Left ventricle myocardium inferior (tissue), 1 donor: ENCODE data around the gene SRRT. TPM values are rescaled to one million over a fixed set of nuclear protein-coding genes. Genes with fewer than 3 reads are reported as not detected.
"Not testable (repeated sequence)": the region's sequence is repeated elsewhere in the genome, so short reads cannot be mapped to it uniquely, and the experiment has no call there.

Experiments
- DNase-seq: peaks from one replicate; pipeline ENCODE4 v3.0.0-alpha.2; 2020
- H3K27ac ChIP-seq: fragments of 200-600 bp; replicated peaks from 2 replicates; pipeline ENCODE4 v1.8.0; 2021
- H3K27me3 ChIP-seq: fragments of 200-600 bp; 2 replicates; pipeline ENCODE4 v1.8.0; 2021; ENCODE audit warnings: low read depth
- H3K36me3 ChIP-seq: fragments of 200-600 bp; 2 replicates; pipeline ENCODE4 v1.8.0; 2021
- H3K4me1 ChIP-seq: fragments of 200-600 bp; 2 replicates; pipeline ENCODE4 v1.8.0; 2021
- H3K4me3 ChIP-seq: fragments of 200-600 bp; 2 replicates; pipeline ENCODE4 v1.8.0; 2021; ENCODE audit warnings: mild to moderate bottlenecking, moderate library complexity
- H3K9me3 ChIP-seq: fragments of 200-600 bp; replicated peaks from 2 replicates; pipeline ENCODE4 v1.8.0; 2021
- intact Hi-C: fragments of 100-400 bp; cut with micrococcal nuclease; formaldehyde crosslinking; loops from one replicate; pipeline ENCODE4 v1.11.0; 2022
- microRNA-seq: library from miRNA; unstranded; fragments of <30 nt; microRNA quantifications from one replicate; pipeline ENCODE4 v1.2.0, GENCODE V29; 2020
- total RNA-seq: library from RNA; stranded (reverse); fragmentation: NEBNext Ultra II Directional; extraction: Animal tissue kit (Norgen Biotek cat#: 25700); gene quantifications from one replicate; pipeline ENCODE4 v1.2.1, GENCODE V29; 2021
- TF ChIP-seq, protein P1 (sequence below): fragments of 200-600 bp; IDR thresholded peaks from 2 replicates; pipeline ENCODE4 v1.8.0; 2021; ENCODE audit warnings: antibody characterized with exemption, mild to moderate bottlenecking, borderline replicate concordance
- donor health status: DM: no; HTN: yes; CAD: no; lungs with severe emphysema.

Gene SRRT
- total RNA-seq, 1 donor from 2014 or later: 51.3 TPM

DNA sequence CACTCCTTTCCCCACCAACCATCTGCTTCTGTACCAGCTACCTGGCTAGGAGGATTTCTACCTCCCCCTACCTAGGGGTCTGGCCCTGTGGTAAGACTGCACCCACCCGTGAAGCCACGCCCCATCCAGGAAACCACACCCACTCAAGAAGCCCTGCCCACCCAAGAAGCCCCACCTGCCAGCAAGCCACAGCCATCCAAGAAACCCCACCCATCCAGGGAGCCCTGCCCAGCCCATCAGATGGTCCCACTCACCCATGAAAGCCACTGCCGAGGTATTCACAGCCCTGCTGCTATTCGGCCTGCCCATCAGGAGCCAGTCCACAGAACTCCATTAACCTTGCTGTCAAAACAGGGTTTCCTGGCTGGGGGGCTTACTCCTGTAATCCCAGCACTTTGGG, 58.8 kb downstream of the SRRT start:
- TF ChIP-seq, protein P1, sequence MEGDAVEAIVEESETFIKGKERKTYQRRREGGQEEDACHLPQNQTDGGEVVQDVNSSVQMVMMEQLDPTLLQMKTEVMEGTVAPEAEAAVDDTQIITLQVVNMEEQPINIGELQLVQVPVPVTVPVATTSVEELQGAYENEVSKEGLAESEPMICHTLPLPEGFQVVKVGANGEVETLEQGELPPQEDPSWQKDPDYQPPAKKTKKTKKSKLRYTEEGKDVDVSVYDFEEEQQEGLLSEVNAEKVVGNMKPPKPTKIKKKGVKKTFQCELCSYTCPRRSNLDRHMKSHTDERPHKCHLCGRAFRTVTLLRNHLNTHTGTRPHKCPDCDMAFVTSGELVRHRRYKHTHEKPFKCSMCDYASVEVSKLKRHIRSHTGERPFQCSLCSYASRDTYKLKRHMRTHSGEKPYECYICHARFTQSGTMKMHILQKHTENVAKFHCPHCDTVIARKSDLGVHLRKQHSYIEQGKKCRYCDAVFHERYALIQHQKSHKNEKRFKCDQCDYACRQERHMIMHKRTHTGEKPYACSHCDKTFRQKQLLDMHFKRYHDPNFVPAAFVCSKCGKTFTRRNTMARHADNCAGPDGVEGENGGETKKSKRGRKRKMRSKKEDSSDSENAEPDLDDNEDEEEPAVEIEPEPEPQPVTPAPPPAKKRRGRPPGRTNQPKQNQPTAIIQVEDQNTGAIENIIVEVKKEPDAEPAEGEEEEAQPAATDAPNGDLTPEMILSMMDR: no peak
- Histone ChIP-seq H3K27me3 (peaks cover 5% of the 10 kb centered on the region), H3K27ac (no peak overlapping the region), H3K36me3 (no peaks in the 10 kb centered on the region), H3K4me3 (no peak overlapping the region), H3K9me3 (peaks cover 13% of the 10 kb centered on the region), H3K4me1 (peaks cover 6% of the 10 kb centered on the region)
- intact Hi-C loops: no loop called here
- no peak for DNase-seq

DNA sequence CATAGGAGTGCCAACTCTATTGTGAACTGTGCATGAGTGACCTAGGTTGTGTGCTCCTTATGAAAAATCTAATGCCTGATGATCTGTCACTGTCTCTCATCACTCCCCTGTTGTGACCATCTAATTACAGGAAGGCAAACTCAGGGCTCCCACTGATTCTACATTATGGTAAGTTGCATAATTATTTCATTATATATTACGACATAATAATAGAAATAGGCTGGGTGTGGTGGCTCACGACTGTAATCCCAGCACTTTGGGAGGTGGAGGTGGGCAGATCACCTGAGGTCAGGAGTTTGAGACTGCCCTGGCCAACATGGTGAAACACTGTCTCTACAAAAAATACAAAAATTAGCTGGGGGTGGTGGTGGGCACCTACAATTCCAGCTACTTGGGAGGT, 60.5 kb downstream of the SRRT start:
- H3K4me1 ChIP-seq, H3K27me3 ChIP-seq, H3K36me3 ChIP-seq, DNase-seq, intact Hi-C loops, H3K4me3 ChIP-seq, H3K27ac ChIP-seq: not testable (repeated sequence)
- H3K9me3 ChIP-seq: peaks cover 28% of the 10 kb centered on the region

DNA sequence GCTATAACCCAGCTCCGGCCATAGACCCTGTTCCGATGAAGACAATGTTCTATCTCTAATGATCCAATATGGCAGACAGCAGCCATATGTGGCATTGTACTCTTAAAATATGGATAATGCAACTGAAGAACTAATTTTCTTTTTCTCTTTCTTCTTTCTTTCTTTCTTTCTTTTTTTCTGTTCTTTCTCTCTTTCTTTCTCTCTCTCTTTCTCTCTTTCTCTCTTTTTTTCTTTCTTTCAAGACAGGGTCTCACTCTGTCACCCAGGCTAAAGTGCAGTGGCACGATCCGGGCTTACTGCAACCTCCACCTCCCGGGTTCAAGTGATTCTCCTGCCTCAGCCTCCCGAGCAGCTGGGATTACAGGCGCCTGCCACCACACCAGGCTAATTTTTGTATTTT, 61.3 kb downstream of the SRRT start:
- Histone ChIP-seq H3K27me3 (peaks cover 12% of the 10 kb centered on the region), H3K9me3 (peaks cover 36% of the 10 kb centered on the region)
- intact Hi-C loops, H3K4me3 ChIP-seq, H3K36me3 ChIP-seq, H3K4me1 ChIP-seq, H3K27ac ChIP-seq, DNase-seq: not testable (repeated sequence)

Small RNAs within 50 kb of the gene (microRNA-seq; reads per million reads assigned to microRNA genes)
- not detected for gene MIR6875

Other genes starting within 250 kb of the SRRT start
- gene TFR2, start 233.6 kb upstream of the SRRT start, total RNA-seq: 0.25 TPM
- not detected for gene ACTL6B, start 218.7 kb upstream of the SRRT start, total RNA-seq
- gene GNB2, start 201.4 kb upstream of the SRRT start, total RNA-seq: 98.3 TPM
- 24.5 TPM for gene GIGYF1, start 180.9 kb upstream of the SRRT start, total RNA-seq
- 30.6 TPM for gene POP7, start 169.0 kb upstream of the SRRT start, total RNA-seq
- not detected for gene EPO, start 154.6 kb upstream of the SRRT start, total RNA-seq
- gene ZAN, start 141.5 kb upstream of the SRRT start, total RNA-seq: not detected
- 20.3 TPM for gene EPHB4, start 47.6 kb upstream of the SRRT start, total RNA-seq
- 10.9 TPM for gene SLC12A9, start 22.4 kb upstream of the SRRT start, total RNA-seq
- gene TRIP6, start 7.7 kb upstream of the SRRT start, total RNA-seq: 11.7 TPM
- gene UFSP1, start 14.6 kb downstream of the SRRT start, total RNA-seq: 2.4 TPM
- gene ACHE, start 20.8 kb downstream of the SRRT start, total RNA-seq: 0.49 TPM
- gene MUC3A, start 74.4 kb downstream of the SRRT start, total RNA-seq: 0.19 TPM
- 0.30 TPM for gene MUC12, start 94.5 kb downstream of the SRRT start, total RNA-seq
- gene MUC17, start 145.0 kb downstream of the SRRT start, total RNA-seq: not detected
- 17.0 TPM for gene TRIM56, start 210.4 kb downstream of the SRRT start, total RNA-seq